HepG2 (cell line): ENCODE data around the gene TUBA1C. TPM values are rescaled to one million over a fixed set of nuclear protein-coding genes. Genes with fewer than 3 reads are reported as not detected.

Experiments used
- ATAC-seq: fragments of 200-7000 bp; cut with Tn5 transposase; 3 replicates; pipeline ENCODE4 v1.9.1; 2020; ENCODE audit warnings: mild to moderate bottlenecking, moderate library complexity
- BruUV-seq: library from RNA; stranded (reverse); fragments of 400-500 nt; replicated peaks from 2 replicates; lab custom pipeline; 2021; lab: Mats Ljungman, UMichigan
- CTCF ChIA-PET: fragments of 300-600 bp; formaldehyde crosslinking; extraction: SDS; loops from one replicate; lab custom pipeline; 2021; ENCODE audit warnings: low total read pairs, inconsistent platforms, low intra/inter-chr PET ratio; lab: Yijun Ruan, JAX
- POLR2A ChIA-PET: fragments of 350-600 bp; sonication (Branson Sonifier 250); formaldehyde crosslinking; loops from one replicate; lab custom pipeline; 2020; ENCODE audit warnings: antibody characterized with exemption, inconsistent platforms; lab: Yijun Ruan, JAX
- DNase-seq: peaks from one replicate; pipeline ENCODE4 v3.0.0-alpha.2; 2015; ENCODE audit warnings: low spot score
- FAIRE-seq: peaks from 3 replicates; lab custom pipeline; 2011; peaks lifted over from hg19 to GRCh38; lab: Jason Lieb, UNC
- H2AFZ ChIP-seq: one replicate; pipeline ENCODE4 v1.6.1; 2011; ENCODE audit warnings: low read length, inconsistent platforms
- H3K27ac ChIP-seq: fragments of 300-600 bp; 3 replicates; pipeline ENCODE4 v1.8.0; 2011; ENCODE audit warnings: mixed run types, mild to moderate bottlenecking, mixed read lengths, low read length, inconsistent platforms; ENCODE audit not compliant: insufficient read depth; ENCODE audit errors: extremely low read length
- H3K27me3 ChIP-seq, 2 experiments: fragments of 200-600 bp in 1 of 2; 2 replicates in 1 of 2; 3 replicates in 1 of 2; pipeline versions ENCODE4 v1.6.0 to v1.8.0; 2011; ENCODE audit warnings: low read length in 2 of 2, mild to moderate bottlenecking in 2 of 2, moderate library complexity in 2 of 2, inconsistent platforms in 1 of 2; ENCODE audit not compliant: insufficient read depth in 2 of 2, control insufficient read depth in 1 of 2
- H3K36me3 ChIP-seq, 2 experiments: fragments of 200-600 bp in 1 of 2; replicated peaks in 1 of 2; 2 replicates in 1 of 2; 3 replicates in 1 of 2; pipeline versions ENCODE4 v1.5.1 to v1.8.0; 2011; ENCODE audit warnings: low read length in 2 of 2, inconsistent platforms in 1 of 2; ENCODE audit not compliant: insufficient read depth in 2 of 2, control insufficient read depth in 1 of 2
- H3K4me1 ChIP-seq: 2 replicates; pipeline ENCODE4 v1.5.1; 2012; ENCODE audit warnings: low read length, inconsistent platforms; ENCODE audit not compliant: insufficient read depth
- H3K4me2 ChIP-seq: 2 replicates; pipeline ENCODE4 v1.6.0; 2011; ENCODE audit warnings: low read depth, low read length, inconsistent platforms
- H3K4me3 ChIP-seq, 3 experiments: fragments of 200-600 bp in 1 of 3; sonication (generic), shearing (Covaris generic) in 1 of 3; replicated peaks in 1 of 3; 2 replicates each; pipeline ENCODE4 v1.5.1; 2011 to 2016; ENCODE audit warnings: low read length in 3 of 3, inconsistent platforms in 2 of 3, low read depth in 2 of 3, mild to moderate bottlenecking in 2 of 3, control low read depth in 1 of 3, mixed read lengths in 1 of 3; ENCODE audit not compliant: insufficient read depth in 1 of 3
- H3K79me2 ChIP-seq: one replicate; pipeline ENCODE4 v1.6.1; 2011; ENCODE audit warnings: low read length, inconsistent platforms; ENCODE audit not compliant: insufficient read depth
- H3K9ac ChIP-seq: 2 replicates; pipeline ENCODE4 v1.6.0; 2011; ENCODE audit warnings: mild to moderate bottlenecking, low read depth, low read length, inconsistent platforms; ENCODE audit not compliant: insufficient read depth
- H3K9me3 ChIP-seq: 2 replicates; pipeline ENCODE4 v1.5.1; 2012; ENCODE audit warnings: mild to moderate bottlenecking, low read length
- H4K20me1 ChIP-seq: 2 replicates; pipeline ENCODE4 v1.6.0; 2011; ENCODE audit warnings: inconsistent platforms, mild to moderate bottlenecking, low read length, moderate library complexity; ENCODE audit not compliant: insufficient read depth
- CAMTA2 ChIP-seq: sonication (generic); formaldehyde crosslinking; IDR thresholded peaks from 2 replicates; pipeline ENCODE4 v1.4.0; 2020; ENCODE audit warnings: mild to moderate bottlenecking, missing genetic modification reagents, borderline replicate concordance
- KAT7 ChIP-seq: IDR thresholded peaks from 2 replicates; pipeline ENCODE4 v1.6.1; 2018; ENCODE audit warnings: borderline replicate concordance, missing compliant biosample characterization
- MATR3 ChIP-seq: sonication (generic); formaldehyde crosslinking; IDR thresholded peaks from 2 replicates; pipeline ENCODE4 v1.4.0; 2020; ENCODE audit warnings: missing genetic modification reagents
- MNT ChIP-seq: fragments of 450-650 bp; IDR thresholded peaks from 2 replicates; pipeline ENCODE4 v1.6.1; 2016
- NAIF1 ChIP-seq: sonication (generic); formaldehyde crosslinking; IDR thresholded peaks from 2 replicates; pipeline ENCODE4 v1.5.0; 2020; ENCODE audit warnings: mild to moderate bottlenecking, missing genetic modification reagents, borderline replicate concordance
- SOX13 ChIP-seq, 3 experiments: fragments of 450-650 bp in 1 of 3; sonication (generic) in 1 of 3; formaldehyde crosslinking in 1 of 3; IDR thresholded peaks in 2 of 3; conservative IDR thresholded peaks in 1 of 3; 2 replicates each; pipeline versions ENCODE4 v1.5.0 to v1.6.1; 2016 to 2020; ENCODE audit warnings: antibody characterized with exemption in 1 of 3, mild to moderate bottlenecking in 1 of 3, missing compliant biosample characterization in 1 of 3, missing genetic modification reagents in 1 of 3, moderate library complexity in 1 of 3
- SRY ChIP-seq: sonication (generic); formaldehyde crosslinking; IDR thresholded peaks from 2 replicates; pipeline ENCODE4 v1.8.0; 2022; ENCODE audit warnings: mild to moderate bottlenecking, missing genetic modification reagents
- TOE1 ChIP-seq: sonication (generic); formaldehyde crosslinking; IDR thresholded peaks from 2 replicates; pipeline ENCODE4 v1.4.0; 2020; ENCODE audit warnings: mild to moderate bottlenecking, missing genetic modification reagents
- ZNF121 ChIP-seq: sonication (generic); formaldehyde crosslinking; IDR thresholded peaks from 2 replicates; pipeline ENCODE4 v1.5.0; 2020; ENCODE audit warnings: mild to moderate bottlenecking, missing genetic modification reagents
- ZNF143 ChIP-seq: sonication (generic); formaldehyde crosslinking; IDR thresholded peaks from 2 replicates; pipeline ENCODE4 v1.4.0; 2020; ENCODE audit warnings: missing genetic modification reagents
- ZNF275 ChIP-seq: sonication (generic); formaldehyde crosslinking; IDR thresholded peaks from 2 replicates; pipeline ENCODE4 v1.8.0; 2022; ENCODE audit warnings: missing genetic modification reagents, mild to moderate bottlenecking, inconsistent platforms, borderline replicate concordance
- ZNF446 ChIP-seq: sonication (generic); formaldehyde crosslinking; IDR thresholded peaks from 2 replicates; pipeline ENCODE4 v1.5.0; 2020; ENCODE audit warnings: mild to moderate bottlenecking, missing genetic modification reagents
- ZNF770 ChIP-seq: sonication (generic); formaldehyde crosslinking; IDR thresholded peaks from 2 replicates; pipeline ENCODE4 v1.5.0; 2020; ENCODE audit warnings: mild to moderate bottlenecking, missing genetic modification reagents
- ZNF777 ChIP-seq: sonication (generic); formaldehyde crosslinking; IDR thresholded peaks from 2 replicates; pipeline ENCODE4 v1.4.0; 2020; ENCODE audit warnings: missing genetic modification reagents
- ZNF788 ChIP-seq: sonication (generic); formaldehyde crosslinking; IDR thresholded peaks from 2 replicates; pipeline ENCODE4 v1.5.0; 2020; ENCODE audit warnings: mild to moderate bottlenecking, missing genetic modification reagents, borderline replicate concordance
- ZXDC ChIP-seq: sonication (generic); formaldehyde crosslinking; IDR thresholded peaks from 2 replicates; pipeline ENCODE4 v1.5.0; 2020; ENCODE audit warnings: mild to moderate bottlenecking, missing genetic modification reagents
- whole genome bisulfite sequencing: methylation state at CpG from one replicate; pipeline ENCODE4 v1.1.6; 2017; ENCODE audit warnings: low lambda C conversion rate; 5-methylcytosine and 5-hydroxymethylcytosine counted together
- in situ Hi-C: cut with HindIII; loops from 2 replicates; pipeline ENCODE4 v1.10.0; 2017; ENCODE audit warnings: low pct_unique_long_range_greater_than_20kb; ENCODE audit not compliant: extremely low pct_ligation_motif_present
- intact Hi-C: fragments of 100-400 bp; cut with micrococcal nuclease; formaldehyde crosslinking; loops from one replicate; pipeline ENCODE4 v1.10.0; 2022; ENCODE audit not compliant: unreplicated experiment
- polyA plus RNA-seq, 8 experiments: library from polyadenylated mRNA; depleted of rRNA in 3 of 8; stranded (reverse) in 7 of 8; unstranded in 1 of 8; fragments of >200 nt; fragmentation: Illumina TruSeq in 4 of 8; extraction: Trizol in 4 of 8; gene quantifications; 2 replicates each; pipeline versions ENCODE4 v1.2.1 to v1.2.3, GENCODE V29; 2011 to 2016; ENCODE audit warnings: low read depth in 4 of 8, missing spikeins in 1 of 8, mixed read lengths in 1 of 8; ENCODE audit not compliant: insufficient read depth in 1 of 8
- total RNA-seq, 5 experiments: library from RNA; depleted of rRNA; stranded (reverse); fragments of >200 nt; fragmentation: Illumina TruSeq; extraction: Trizol; gene quantifications; 2 replicates each; pipeline ENCODE4 v1.2.3, GENCODE V29; 2016; ENCODE audit warnings: low read depth in 1 of 5

Gene TUBA1C
- total and polyA plus RNA-seq, 2 of the 13 experiments (the other 11 are each of a cell fraction or from before 2014, with no cell fraction given) = 693 to 1,075 TPM

GRCh38 chr12:49230805-49231194 is 34.1 kb upstream of the TUBA1C start:
- ChIA-PET CTCF (no interaction called here), POLR2A (no interaction called here)
- BruUV-seq = no TSS peak
- H3K4me3 ChIP-seq = no peak overlapping the region
- H3K9me3 ChIP-seq = no peaks in the 10 kb centered on the region
- no peak overlapping the region for H3K4me2 ChIP-seq
- FAIRE-seq (no peak), ATAC-seq (no peak), DNase-seq (no peak)
- in situ Hi-C loops = no loop called here
- no peaks in the 10 kb centered on the region for H3K36me3 ChIP-seq
- WGBS = 11% methylated on average over 3 of the region's 3 CpGs
- peaks cover 34% of the 10 kb centered on the region for H3K4me1 ChIP-seq
- no peak overlapping the region for H2AFZ ChIP-seq
- no peak overlapping the region for H3K27ac ChIP-seq
- no peak overlapping the region for H3K9ac ChIP-seq
- peaks cover 0 to 8% of the 10 kb centered on the region in 2 experiments; a peak in 2 of 5 replicates for H3K27me3 ChIP-seq
- intact Hi-C loops = no loop called here
- no peak for TF ChIP-seq CAMTA2 (CRISPR knock-in tag)
- no peak for TF ChIP-seq SRY (CRISPR knock-in tag)
- no peak for TF ChIP-seq MNT
- no peak for TF ChIP-seq SOX13 (IDR thresholded peaks at IDR 0.05)
- TF ChIP-seq SOX13 (CRISPR knock-in tag; conservative IDR thresholded peaks at IDR 0.05 in 1 of 2, IDR thresholded peaks at IDR 0.05 in 1 of 2) = no peak
- TF ChIP-seq NAIF1 (CRISPR knock-in tag) = no peak
- no peak for TF ChIP-seq KAT7 (CRISPR knock-in tag)
- TF ChIP-seq ZNF143 (CRISPR knock-in tag) = no peak
- no peak for TF ChIP-seq MATR3
- TF ChIP-seq ZXDC (CRISPR knock-in tag) = no peak
- TF ChIP-seq ZNF777 (CRISPR knock-in tag) = no peak
- TF ChIP-seq ZNF770 (CRISPR knock-in tag) = no peak
- TF ChIP-seq ZNF275 (CRISPR knock-in tag) = no peak
- TF ChIP-seq ZNF788 = no peak
- no peak for TF ChIP-seq ZNF121
- no peak for TF ChIP-seq TOE1 (CRISPR knock-in tag)
- TF ChIP-seq ZNF446 (CRISPR knock-in tag) = no peak
- no peaks in the 10 kb centered on the region for H3K79me2 ChIP-seq
- H4K20me1 ChIP-seq = no peaks in the 10 kb centered on the region
